ENCODE results near the gene CCM2.

The CCM2 gene

DNA sequence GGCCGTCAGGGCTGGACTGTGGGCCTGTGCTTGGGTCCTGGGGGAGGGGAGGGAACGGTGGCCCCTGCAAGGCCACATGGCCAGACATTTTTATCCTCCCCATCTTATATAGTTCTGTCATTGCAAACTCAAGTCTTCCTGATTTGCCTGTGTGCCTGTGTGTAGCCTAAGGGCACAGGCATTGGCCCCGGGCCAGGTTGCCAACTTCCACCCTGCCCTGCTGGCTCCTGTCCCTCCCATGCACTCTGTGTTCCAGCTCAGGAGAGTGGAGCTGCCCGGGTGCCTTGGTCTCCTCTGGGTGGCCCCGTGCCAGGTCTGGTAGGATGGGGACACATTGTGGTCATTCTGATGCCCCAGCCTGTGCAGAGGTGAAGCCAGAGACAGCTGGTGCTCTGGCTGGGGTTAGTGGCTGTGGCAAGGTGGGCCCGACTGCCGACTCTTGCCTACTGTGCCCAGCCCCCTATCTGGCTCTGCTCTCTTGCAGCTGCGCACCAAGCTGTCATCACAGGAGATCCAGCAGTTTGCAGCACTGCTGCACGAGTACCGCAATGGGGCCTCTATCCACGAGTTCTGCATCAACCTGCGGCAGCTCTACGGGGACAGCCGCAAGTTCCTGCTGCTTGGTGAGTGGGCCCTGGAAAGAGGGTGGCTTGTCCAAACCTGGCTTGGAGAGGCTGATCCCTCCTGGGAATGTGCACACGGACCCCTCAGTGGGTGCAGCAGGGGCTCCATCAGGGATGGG is 74.0 kb downstream of the CCM2 start:
- peak; percentile 27 for DNase-seq (ENCODE audit: low spot score)
- TF ChIP-seq, protein P1, sequence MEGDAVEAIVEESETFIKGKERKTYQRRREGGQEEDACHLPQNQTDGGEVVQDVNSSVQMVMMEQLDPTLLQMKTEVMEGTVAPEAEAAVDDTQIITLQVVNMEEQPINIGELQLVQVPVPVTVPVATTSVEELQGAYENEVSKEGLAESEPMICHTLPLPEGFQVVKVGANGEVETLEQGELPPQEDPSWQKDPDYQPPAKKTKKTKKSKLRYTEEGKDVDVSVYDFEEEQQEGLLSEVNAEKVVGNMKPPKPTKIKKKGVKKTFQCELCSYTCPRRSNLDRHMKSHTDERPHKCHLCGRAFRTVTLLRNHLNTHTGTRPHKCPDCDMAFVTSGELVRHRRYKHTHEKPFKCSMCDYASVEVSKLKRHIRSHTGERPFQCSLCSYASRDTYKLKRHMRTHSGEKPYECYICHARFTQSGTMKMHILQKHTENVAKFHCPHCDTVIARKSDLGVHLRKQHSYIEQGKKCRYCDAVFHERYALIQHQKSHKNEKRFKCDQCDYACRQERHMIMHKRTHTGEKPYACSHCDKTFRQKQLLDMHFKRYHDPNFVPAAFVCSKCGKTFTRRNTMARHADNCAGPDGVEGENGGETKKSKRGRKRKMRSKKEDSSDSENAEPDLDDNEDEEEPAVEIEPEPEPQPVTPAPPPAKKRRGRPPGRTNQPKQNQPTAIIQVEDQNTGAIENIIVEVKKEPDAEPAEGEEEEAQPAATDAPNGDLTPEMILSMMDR (IDR thresholded peaks at IDR 0.05; ENCODE audit: extremely low read depth, insufficient read depth, missing control alignments) = no peak
- in situ Hi-C loops (cut with MboI; ENCODE audit: low pct_unique_long_range_greater_than_20kb, low sequenced_read_pairs, unreplicated experiment) = no loop called here

DNA sequence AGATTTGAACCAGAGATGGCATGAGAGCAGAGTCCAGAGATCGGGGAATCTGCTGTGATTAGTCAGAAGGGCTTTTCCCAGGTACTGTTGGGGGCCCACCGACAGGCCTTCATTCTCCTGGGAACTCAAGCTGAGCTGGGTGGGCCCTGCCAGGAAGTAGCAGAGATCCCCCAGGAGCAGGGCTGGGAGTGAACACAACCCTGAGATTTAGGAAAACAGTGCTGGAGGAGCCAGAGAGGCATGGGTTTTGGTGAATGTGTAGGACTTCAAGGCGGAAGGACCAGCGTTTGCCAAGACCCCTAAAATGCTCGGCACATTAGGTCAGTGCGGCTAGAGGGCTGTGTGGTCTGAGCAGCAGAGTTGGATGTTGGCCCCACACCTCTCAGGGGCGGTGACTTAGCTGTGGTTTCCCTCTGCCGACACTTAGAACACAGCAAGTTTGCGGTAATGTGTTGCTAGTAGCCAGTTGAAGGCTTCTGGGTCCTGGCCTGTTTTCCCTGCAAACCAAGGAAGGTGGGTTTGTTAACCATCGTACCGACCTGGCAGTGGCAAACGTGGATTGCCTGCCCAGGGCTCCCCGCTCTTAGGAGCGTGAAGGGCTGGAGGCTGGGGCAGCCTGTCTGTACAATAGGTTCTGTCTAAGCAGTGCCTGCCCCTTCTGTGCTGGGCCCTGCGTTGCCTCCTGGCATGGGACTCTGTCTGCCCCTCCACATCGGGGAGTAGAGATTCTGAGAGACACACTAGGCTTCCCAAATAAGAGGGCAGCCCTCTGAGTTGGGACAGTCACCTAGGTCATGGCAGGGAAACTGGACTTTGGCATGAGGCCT is 74.7 kb downstream of the CCM2 start:
- in situ Hi-C loops (cut with MboI; ENCODE audit: low pct_unique_long_range_greater_than_20kb, low sequenced_read_pairs, unreplicated experiment) = no loop called here
- peak; percentile 20 for DNase-seq (ENCODE audit: low spot score)
- TF ChIP-seq, protein P1 (IDR thresholded peaks at IDR 0.05; ENCODE audit: extremely low read depth, insufficient read depth, missing control alignments) = no peak

DNA sequence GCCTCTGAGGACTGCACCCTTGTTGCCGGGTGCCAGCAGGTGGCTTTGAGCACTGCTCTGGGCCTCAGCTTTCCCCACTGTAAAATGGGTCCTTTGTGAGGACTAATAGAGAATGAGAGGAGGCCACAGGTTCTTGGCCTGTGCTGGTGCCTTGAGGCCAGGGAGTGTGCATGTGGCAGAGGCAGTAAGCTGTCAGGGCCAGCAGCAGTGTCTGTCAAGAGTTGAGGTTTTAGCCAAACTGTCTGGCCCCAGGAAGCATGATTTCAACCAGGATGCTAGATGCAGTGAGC is 75.3 kb downstream of the CCM2 start:
- in situ Hi-C loops (cut with MboI; ENCODE audit: low pct_unique_long_range_greater_than_20kb, low sequenced_read_pairs, unreplicated experiment) = no loop called here

DNA sequence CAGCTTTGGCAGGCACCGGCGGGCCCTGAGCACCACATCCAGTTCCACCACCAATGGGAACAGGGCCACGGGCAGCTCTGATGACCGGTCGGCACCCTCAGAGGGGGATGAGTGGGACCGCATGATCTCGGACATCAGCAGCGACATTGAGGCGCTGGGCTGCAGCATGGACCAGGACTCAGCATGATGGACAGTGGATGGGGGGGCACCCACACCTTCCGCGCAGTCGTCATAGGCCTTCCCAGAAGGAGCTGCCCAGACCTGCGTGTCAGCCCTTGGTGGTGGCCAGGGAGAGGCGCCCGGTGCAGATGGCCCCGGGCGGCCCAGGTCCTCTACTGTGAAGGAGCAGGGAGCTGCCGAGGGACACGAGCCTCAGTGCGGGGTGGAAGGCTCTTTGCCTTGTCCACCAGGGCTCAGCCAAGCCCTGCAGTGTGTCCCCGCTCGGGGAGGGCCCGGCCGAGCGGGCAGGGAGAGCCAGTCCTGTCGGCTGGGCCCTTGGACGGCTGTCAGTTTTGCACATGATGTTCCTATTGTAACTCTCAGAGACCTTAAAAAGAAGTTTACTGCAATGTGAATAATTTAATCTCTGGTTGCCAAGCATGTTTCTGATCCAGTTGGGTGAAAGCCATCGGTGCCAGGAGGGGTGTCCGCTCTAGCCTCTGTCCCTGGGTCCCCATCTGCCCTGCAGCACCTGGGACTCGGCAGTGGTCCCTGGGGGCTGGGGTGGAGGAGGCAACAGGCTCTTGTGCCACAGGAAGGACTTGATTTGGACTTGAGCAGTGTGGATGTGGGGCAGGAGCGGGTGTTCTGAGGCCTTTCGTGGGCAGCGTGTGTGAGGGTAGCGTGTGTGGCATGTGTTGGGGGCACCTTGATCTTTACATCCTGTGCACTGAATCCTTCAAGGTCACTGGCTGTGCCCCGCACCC is 76.1 kb downstream of the CCM2 start:
- in situ Hi-C loops (cut with MboI; ENCODE audit: low pct_unique_long_range_greater_than_20kb, low sequenced_read_pairs, unreplicated experiment) = no loop called here
- DNase-seq (ENCODE audit: low spot score) = no peak
- TF ChIP-seq, protein P1 (IDR thresholded peaks at IDR 0.05; ENCODE audit: extremely low read depth, insufficient read depth, missing control alignments) = no peak

More for the DNA sequence above, 75.3 kb downstream of the CCM2 start:
- TF ChIP-seq, protein P1 (IDR thresholded peaks at IDR 0.05; ENCODE audit: extremely low read depth, insufficient read depth, missing control alignments) = no peak
- peak; percentile 18 for DNase-seq (ENCODE audit: low spot score)

DNA sequence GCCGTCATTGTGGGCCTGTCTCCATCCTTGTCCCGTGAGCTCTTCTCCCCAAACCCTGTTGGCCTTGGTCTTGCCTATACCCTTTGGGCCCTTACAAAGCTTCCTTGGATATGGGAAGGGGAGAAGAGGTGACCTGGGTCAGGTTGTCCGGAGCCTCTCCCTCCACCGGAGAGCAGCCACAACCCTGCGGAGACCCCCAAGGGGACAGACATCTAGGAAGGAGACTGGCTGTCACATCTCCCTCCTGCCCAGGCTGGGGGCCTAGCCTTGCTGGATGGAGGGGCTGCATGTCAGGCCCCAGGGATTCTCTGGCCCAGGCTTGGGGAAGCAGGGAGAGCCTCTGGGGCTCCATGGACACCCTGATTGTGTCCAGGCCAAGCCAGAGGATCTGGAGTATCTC is 76.9 kb downstream of the CCM2 start:
- in situ Hi-C loops (cut with MboI; ENCODE audit: low pct_unique_long_range_greater_than_20kb, low sequenced_read_pairs, unreplicated experiment) = no loop called here
- TF ChIP-seq, protein P1 (IDR thresholded peaks at IDR 0.05; ENCODE audit: extremely low read depth, insufficient read depth, missing control alignments) = no peak
- no peak for DNase-seq (ENCODE audit: low spot score)

DNA sequence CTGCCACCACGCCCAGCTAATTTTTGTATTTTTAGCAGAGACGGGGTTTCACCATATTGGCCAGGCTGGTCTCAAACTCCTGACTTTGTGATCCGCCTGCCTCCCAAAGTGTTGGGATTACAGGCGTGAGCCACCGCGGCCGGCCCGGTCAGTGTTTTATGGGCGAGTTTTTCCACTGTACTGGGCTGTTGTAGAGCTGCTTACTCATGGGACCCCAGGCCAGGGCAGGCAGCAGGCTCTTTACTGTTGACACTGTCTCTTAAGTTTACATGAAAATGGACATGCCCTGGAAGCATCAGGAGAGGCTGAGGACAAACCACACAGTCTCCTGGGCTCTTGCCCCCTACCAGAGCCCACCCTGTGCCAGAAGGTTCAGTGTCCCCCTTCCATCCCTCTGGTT is 77.6 kb downstream of the CCM2 start:
- DNase-seq (ENCODE audit: low spot score) = no peak
- in situ Hi-C loops (cut with MboI; ENCODE audit: low pct_unique_long_range_greater_than_20kb, low sequenced_read_pairs, unreplicated experiment) = no loop called here
- TF ChIP-seq, protein P1 (IDR thresholded peaks at IDR 0.05; ENCODE audit: extremely low read depth, insufficient read depth, missing control alignments) = no peak

Data from GM13977 (cell line).